PC-3 (cell line): ENCODE data around the gene CYB5D1. TPM values are rescaled to one million over a fixed set of nuclear protein-coding genes. Genes with fewer than 3 reads are reported as not detected.
A peak's percentile ranks its signal among the peaks of the same experiment; 100 is the strongest.

Experiments used
- ATAC-seq: fragments of 200-7000 bp; cut with Tn5 transposase; 2 replicates; pipeline ENCODE4 v1.9.1; 2020; ENCODE audit warnings: mild to moderate bottlenecking, moderate library complexity
- BruUV-seq: library from RNA; stranded (reverse); fragments of 400-500 nt; replicated peaks from 2 replicates; lab custom pipeline; 2021; lab: Mats Ljungman, UMichigan
- CTCF ChIA-PET: fragments of 300-600 bp; sonication (Branson Sonifier 250); formaldehyde crosslinking; loops from one replicate; lab custom pipeline; 2022; ENCODE audit warnings: antibody characterized with exemption; lab: Charles Lee
- POLR2A ChIA-PET: fragments of 300-600 bp; sonication (Branson Sonifier 250); formaldehyde crosslinking; loops from one replicate; lab custom pipeline; 2022; ENCODE audit warnings: antibody characterized with exemption; ENCODE audit not compliant: unreplicated experiment; lab: Charles Lee
- DNase-seq: peaks from one replicate; pipeline ENCODE4 v3.0.0-alpha.2; 2015
- H2AFZ ChIP-seq: fragments of 300-600 bp; sonication (generic); 2 replicates; pipeline ENCODE4 v1.6.0; 2016; ENCODE audit warnings: antibody characterized with exemption, low read length
- H3F3A ChIP-seq: fragments of 300-600 bp; sonication (generic); one replicate; pipeline ENCODE4 v1.6.0; 2017; ENCODE audit warnings: antibody characterized with exemption, low read length, control low read depth, mild to moderate bottlenecking; ENCODE audit not compliant: unreplicated experiment
- H3K27ac ChIP-seq: fragments of 300-600 bp; sonication (generic); 2 replicates; pipeline ENCODE4 v1.5.1; 2016; ENCODE audit warnings: mild to moderate bottlenecking, low read length
- H3K27me3 ChIP-seq: fragments of 300-600 bp; sonication (generic); 2 replicates; pipeline ENCODE4 v1.6.1; 2016; ENCODE audit warnings: low read length, mixed read lengths
- H3K36me3 ChIP-seq: fragments of 300-600 bp; sonication (generic); 2 replicates; pipeline ENCODE4 v1.6.1; 2016; ENCODE audit warnings: low read depth, mixed run types, low read length, mixed read lengths
- H3K4me1 ChIP-seq: fragments of 300-600 bp; sonication (generic); 2 replicates; pipeline ENCODE4 v1.5.1; 2016; ENCODE audit warnings: low read length; ENCODE audit not compliant: insufficient read depth
- H3K4me2 ChIP-seq: fragments of 300-600 bp; sonication (generic); 2 replicates; pipeline ENCODE4 v1.6.0; 2016; ENCODE audit warnings: low read length
- H3K4me3 ChIP-seq: fragments of 300-600 bp; sonication (generic); 2 replicates; pipeline ENCODE4 v1.5.1; 2016; ENCODE audit warnings: mild to moderate bottlenecking, low read length, mixed read lengths
- H3K79me2 ChIP-seq: fragments of 300-600 bp; sonication (generic); 2 replicates; pipeline ENCODE4 v1.6.1; 2017; ENCODE audit warnings: low read length, mixed read lengths
- H3K9ac ChIP-seq: fragments of 300-600 bp; sonication (generic); 2 replicates; pipeline ENCODE4 v1.6.0; 2016; ENCODE audit warnings: mild to moderate bottlenecking, low read length
- H3K9me2 ChIP-seq: fragments of 300-600 bp; sonication (generic); replicated peaks from 2 replicates; pipeline ENCODE4 v1.6.1; 2016; ENCODE audit warnings: mixed run types, low read length, mixed read lengths
- H3K9me3 ChIP-seq: fragments of 300-600 bp; sonication (generic); 2 replicates; pipeline ENCODE4 v1.6.1; 2016; ENCODE audit warnings: low read length, mixed read lengths
- H4K20me1 ChIP-seq: fragments of 300-600 bp; sonication (generic); 2 replicates; pipeline ENCODE4 v1.6.1; 2016; ENCODE audit warnings: low read length, mixed read lengths
- CTCF ChIP-seq: fragments of 300-600 bp; sonication (generic); conservative IDR thresholded peaks from 2 replicates; pipeline ENCODE4 v1.5.1; 2017; ENCODE audit warnings: antibody characterized with exemption, low read depth, mild to moderate bottlenecking, low read length
- EZH2 ChIP-seq: fragments of 300-600 bp; sonication (generic); IDR thresholded peaks from one replicate; pipeline ENCODE4 v1.6.1; 2017; ENCODE audit warnings: antibody characterized with exemption, mild to moderate bottlenecking, low read length; ENCODE audit not compliant: unreplicated experiment
- EZH2phosphoT487 ChIP-seq: fragments of 300-600 bp; sonication (generic); IDR thresholded peaks from 2 replicates; pipeline ENCODE4 v1.6.1; 2018; ENCODE audit warnings: mild to moderate bottlenecking, antibody characterized with exemption, low read length, borderline replicate concordance
- intact Hi-C: fragments of 100-400 bp; cut with micrococcal nuclease; formaldehyde crosslinking; loops from 2 replicates; pipeline ENCODE4 v1.9.0; 2023
- total RNA-seq: library from RNA; depleted of rRNA; stranded (reverse); fragments of >200 nt; gene quantifications from 2 replicates; pipeline ENCODE4 v1.2.3, GENCODE V29; 2014

The CYB5D1 gene
- total RNA-seq, 1 experiment from 2014 or later: 23.1 TPM

DNA sequence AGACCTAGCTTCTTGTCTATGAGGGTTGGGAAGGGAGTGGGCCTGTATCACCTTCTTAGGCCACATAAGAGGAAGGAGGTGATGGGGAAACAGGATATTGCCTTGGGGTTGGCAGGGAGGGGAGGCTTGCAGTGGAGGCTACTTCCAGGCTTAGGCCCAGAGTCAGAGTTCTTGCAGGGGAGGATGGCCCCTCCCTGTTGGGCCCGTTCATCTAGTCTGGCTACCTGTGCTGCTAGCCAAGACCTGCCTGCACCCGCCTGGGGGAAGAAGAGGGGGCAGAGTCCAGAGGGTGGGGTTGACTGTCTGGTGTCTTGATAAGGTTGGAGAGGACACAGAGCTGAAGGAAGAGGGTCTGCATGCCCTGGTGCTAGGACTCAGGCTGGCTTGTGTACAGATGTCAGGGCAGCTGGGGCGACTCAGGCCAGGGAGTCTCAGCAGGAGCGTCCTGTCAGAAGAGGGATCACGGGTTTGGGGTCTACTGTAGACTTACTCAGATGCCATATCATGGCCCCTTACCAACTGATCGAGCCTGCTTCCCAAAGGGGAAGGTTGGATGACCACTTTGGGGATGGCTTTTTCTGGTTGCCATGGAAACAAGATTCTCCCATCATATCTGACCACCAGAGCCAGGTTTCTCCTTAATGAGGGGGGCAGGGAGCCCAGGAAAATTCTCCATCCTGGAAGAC, 18.5 kb upstream of the CYB5D1 start:
- Histone ChIP-seq H4K20me1 (no peaks in the 10 kb centered on the region), H3K9ac (no peak overlapping the region), H3K4me1 (peaks cover 34% of the 10 kb centered on the region), H3K4me3 (no peak overlapping the region), H3K27ac (no peak overlapping the region), H3K4me2 (peak overlapping the region; percentile 70), H3K27me3 (no peaks in the 10 kb centered on the region), H3K9me2 (no peaks in the 10 kb centered on the region), H3K9me3 (no peaks in the 10 kb centered on the region), H3F3A (no peaks in the 10 kb centered on the region), H3K79me2 (peaks cover 30% of the 10 kb centered on the region), H3K36me3 (no peaks in the 10 kb centered on the region), H2AFZ (no peak overlapping the region)
- ATAC-seq (no peak), DNase-seq (no peak)
- no peak for TF ChIP-seq EZH2
- no peak for TF ChIP-seq EZH2phosphoT487
- no peak for TF ChIP-seq CTCF
- POLR2A ChIA-PET: no interaction called here
- no TSS peak for BruUV-seq
- CTCF ChIA-PET: no interaction called here
- intact Hi-C loops: no loop called here

DNA sequence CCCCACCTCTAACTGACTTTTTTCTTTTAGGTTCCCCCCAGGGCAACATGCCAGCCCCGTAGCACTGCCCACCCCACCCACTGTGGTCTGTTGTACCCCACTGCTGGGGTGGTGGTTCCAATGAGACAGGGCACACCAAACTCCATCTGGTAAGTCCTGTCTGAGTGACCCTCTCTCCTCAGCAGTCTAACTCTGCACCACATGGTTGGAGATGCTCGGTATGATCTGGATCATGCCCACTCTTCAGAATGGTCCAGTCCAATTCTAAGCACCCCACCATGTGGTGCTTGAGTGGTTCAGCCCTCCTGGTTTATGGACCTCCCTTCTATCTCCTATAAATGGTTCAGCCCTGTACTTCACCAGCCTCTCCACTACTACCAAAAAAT, 17.9 kb upstream of the CYB5D1 start:
- Histone ChIP-seq H3F3A (no peaks in the 10 kb centered on the region), H3K9me3 (no peaks in the 10 kb centered on the region), H3K4me3 (no peak overlapping the region), H3K27me3 (no peaks in the 10 kb centered on the region), H3K9ac (no peak overlapping the region), H3K27ac (no peak overlapping the region), H4K20me1 (no peaks in the 10 kb centered on the region), H2AFZ (no peak overlapping the region), H3K79me2 (peaks cover 33% of the 10 kb centered on the region), H3K9me2 (no peaks in the 10 kb centered on the region), H3K36me3 (no peaks in the 10 kb centered on the region), H3K4me2 (no peak overlapping the region), H3K4me1 (peaks cover 34% of the 10 kb centered on the region)
- ATAC-seq (no peak), DNase-seq (no peak)
- BruUV-seq: no TSS peak
- intact Hi-C loops: loop anchor here (5.0 kb wide), 1 partner anchor 98 kb away; no protein-coding TSS in a partner anchor
- CTCF ChIA-PET: no interaction called here
- POLR2A ChIA-PET: no interaction called here
- no peak for TF ChIP-seq EZH2phosphoT487

- H2AFZ ChIP-seq: no peak overlapping the region
- no TSS peak for BruUV-seq
- no peak overlapping the region for H3K4me3 ChIP-seq
- ChIA-PET CTCF (no interaction called here), POLR2A (no interaction called here)
- intact Hi-C loops: loop anchor here (5.0 kb wide), 1 partner anchor 98 kb away; no protein-coding TSS in a partner anchor
- no peak overlapping the region for H3K9ac ChIP-seq
- peaks cover 39% of the 10 kb centered on the region for H3K79me2 ChIP-seq
- H3F3A ChIP-seq: no peaks in the 10 kb centered on the region
- H4K20me1 ChIP-seq: no peaks in the 10 kb centered on the region
- no peak overlapping the region for H3K27ac ChIP-seq
- DNase-seq (no peak), ATAC-seq (no peak)
- H3K9me3 ChIP-seq: no peaks in the 10 kb centered on the region
- H3K9me2 ChIP-seq: no peaks in the 10 kb centered on the region
- H3K27me3 ChIP-seq: no peaks in the 10 kb centered on the region
- H3K4me1 ChIP-seq: peaks cover 40% of the 10 kb centered on the region
- peak overlapping the region; percentile 88 for H3K4me2 ChIP-seq
- H3K36me3 ChIP-seq: no peaks in the 10 kb centered on the region
- TF ChIP-seq EZH2 (no peak), CTCF (no peak)
These were observed 17.4 kb upstream of the CYB5D1 start for GRCh38 chr17:7840441-7840840.
